BLaER1 treated with 17β-estradiol and CSF1 and Interleukin-3, amounts not matched to agents 10 nM and 100 nM (cell line): ENCODE results near the gene SYT10.
"Not testable (repeated sequence)": the region's sequence is repeated elsewhere in the genome, so short reads cannot be mapped to it uniquely, and the experiment has no call there.

Source experiments
- H3K27ac ChIP-seq, 11 experiments: shearing (Covaris generic); formaldehyde crosslinking; 2 replicates each; pipeline ENCODE4 v1.8.1; 2022
- H3K27me3 ChIP-seq, 11 experiments: shearing (Covaris generic); formaldehyde crosslinking; 2 replicates each; pipeline ENCODE4 v1.8.1; 2022
- H3K36me3 ChIP-seq, 11 experiments: shearing (Covaris generic); formaldehyde crosslinking; 2 replicates each; pipeline ENCODE4 v1.8.1; 2022
- H3K4me1 ChIP-seq, 10 experiments: shearing (Covaris generic); formaldehyde crosslinking; 2 replicates each; pipeline ENCODE4 v1.8.1; 2022
- H3K4me2 ChIP-seq, 11 experiments: shearing (Covaris generic); formaldehyde crosslinking; 2 replicates each; pipeline ENCODE4 v1.8.1; 2022
- H3K4me3 ChIP-seq, 10 experiments: shearing (Covaris generic); formaldehyde crosslinking; 2 replicates each; pipeline ENCODE4 v1.8.1; 2022
- H3K9ac ChIP-seq, 11 experiments: shearing (Covaris generic); formaldehyde crosslinking; 2 replicates each; pipeline ENCODE4 v1.8.1; 2022
- H3K9me3 ChIP-seq, 11 experiments: shearing (Covaris generic); formaldehyde crosslinking; replicated peaks in 1 of 11; 2 replicates each; pipeline ENCODE4 v1.8.1; 2022
- H4K20me1 ChIP-seq, 11 experiments: shearing (Covaris generic); formaldehyde crosslinking; 2 replicates each; pipeline ENCODE4 v1.8.1; 2022
- Cebpa-rat ChIP-seq, 11 experiments: shearing (Covaris generic); IDR thresholded peaks; 2 replicates each; pipeline ENCODE4 v1.8.1; 2022

Gene SYT10

DNA sequence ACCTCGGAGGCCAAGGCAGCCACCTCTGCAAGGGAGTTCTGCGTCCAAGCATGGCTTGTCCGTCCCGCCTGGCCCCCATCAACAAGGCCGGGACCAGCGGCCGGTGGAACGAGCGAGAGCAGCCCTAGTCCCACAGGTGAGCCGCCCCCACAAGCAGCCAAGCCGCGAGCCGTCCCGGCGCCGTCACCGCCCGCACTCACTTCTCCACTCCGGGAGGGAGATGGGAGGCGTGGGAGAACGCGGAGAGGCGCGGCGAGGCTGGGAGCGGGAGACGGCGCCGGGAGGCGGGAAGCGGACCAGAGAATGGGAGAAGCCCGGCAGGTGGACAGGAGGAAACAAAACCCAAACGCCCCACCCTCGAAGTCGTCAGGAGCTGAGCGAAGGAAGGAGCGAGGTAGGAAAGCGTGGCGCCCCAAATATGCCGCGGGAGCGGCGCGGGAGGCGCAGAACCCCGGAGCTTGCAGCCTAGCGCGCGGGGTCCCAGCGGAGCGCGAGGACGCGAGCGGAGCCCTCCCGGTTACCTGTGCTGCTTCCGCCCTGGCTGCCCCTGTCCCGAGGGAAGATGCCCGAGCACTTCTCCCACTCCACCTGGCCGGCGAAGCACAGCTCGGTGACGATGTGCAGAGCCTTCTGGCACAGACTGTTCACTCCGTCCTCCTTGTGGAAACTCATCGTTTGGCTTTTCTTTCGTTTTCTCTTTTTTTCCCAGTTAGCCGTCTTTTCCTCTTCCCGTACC, 600 bp downstream of the SYT10 start:
- H3K27ac ChIP-seq: no peak overlapping the region
- no peaks in the 10 kb centered on the region for H4K20me1 ChIP-seq
- H3K27me3 ChIP-seq: no peaks in the 10 kb centered on the region
- no peaks in the 10 kb centered on the region for H3K36me3 ChIP-seq
- no peak overlapping the region for H3K4me2 ChIP-seq
- no peak overlapping the region for H3K4me3 ChIP-seq
- H3K9me3 ChIP-seq: peaks cover 11 to 29% (median 27%) of the 10 kb centered on the region in 11 experiments
- TF ChIP-seq Cebpa-rat (IDR thresholded peaks at IDR 0.05): no peak
- no peak overlapping the region for H3K9ac ChIP-seq
- peaks cover 0 to 21% (median 0%) of the 10 kb centered on the region in 10 experiments; a peak in 5 of 20 replicates for H3K4me1 ChIP-seq

DNA sequence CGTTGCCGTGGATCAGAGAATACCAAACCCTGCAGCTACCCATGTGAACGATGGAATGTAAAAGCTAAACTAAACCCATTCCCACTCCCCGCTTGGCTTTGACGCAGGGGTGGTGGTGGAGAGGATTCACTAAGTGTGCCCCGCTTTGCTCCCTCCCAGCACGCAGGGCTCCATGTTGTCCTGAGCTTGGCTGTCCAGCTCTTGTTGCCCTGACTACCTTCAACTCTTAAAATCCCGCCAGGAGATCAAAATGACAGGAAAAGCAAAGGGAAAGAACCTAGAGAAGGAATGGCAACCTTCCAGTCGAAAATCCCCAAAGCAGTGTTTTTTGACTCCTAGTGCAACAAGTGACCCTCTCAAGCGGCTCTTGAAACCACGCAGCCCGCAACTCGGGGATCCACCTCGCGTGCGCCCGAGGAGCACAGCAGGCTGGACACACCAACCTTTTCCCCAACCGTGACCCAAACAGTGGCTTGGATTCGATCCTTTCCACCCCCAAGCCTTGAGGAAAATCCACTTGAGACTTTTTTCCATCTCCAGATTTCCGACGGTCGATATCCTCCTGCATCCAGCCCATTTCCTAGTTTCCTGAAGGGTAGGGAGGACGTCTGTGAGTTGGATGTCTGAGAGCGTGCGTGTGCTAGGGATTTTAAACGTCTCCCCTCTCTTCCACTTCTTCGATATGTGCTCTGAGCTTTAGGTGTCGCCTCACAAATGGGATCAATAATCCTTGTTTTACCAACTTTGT, 1.4 kb downstream of the SYT10 start:
- H3K9ac ChIP-seq: no peak overlapping the region
- H4K20me1 ChIP-seq: no peaks in the 10 kb centered on the region
- no peak overlapping the region for H3K4me2 ChIP-seq
- peaks cover 11 to 29% (median 27%) of the 10 kb centered on the region in 11 experiments for H3K9me3 ChIP-seq
- no peak overlapping the region for H3K27ac ChIP-seq
- no peak overlapping the region for H3K4me3 ChIP-seq
- H3K4me1 ChIP-seq: peaks cover 0 to 21% (median 0%) of the 10 kb centered on the region in 10 experiments; a peak in 5 of 20 replicates
- no peak for TF ChIP-seq Cebpa-rat (IDR thresholded peaks at IDR 0.05)
- H3K36me3 ChIP-seq: no peaks in the 10 kb centered on the region
- no peaks in the 10 kb centered on the region for H3K27me3 ChIP-seq

DNA sequence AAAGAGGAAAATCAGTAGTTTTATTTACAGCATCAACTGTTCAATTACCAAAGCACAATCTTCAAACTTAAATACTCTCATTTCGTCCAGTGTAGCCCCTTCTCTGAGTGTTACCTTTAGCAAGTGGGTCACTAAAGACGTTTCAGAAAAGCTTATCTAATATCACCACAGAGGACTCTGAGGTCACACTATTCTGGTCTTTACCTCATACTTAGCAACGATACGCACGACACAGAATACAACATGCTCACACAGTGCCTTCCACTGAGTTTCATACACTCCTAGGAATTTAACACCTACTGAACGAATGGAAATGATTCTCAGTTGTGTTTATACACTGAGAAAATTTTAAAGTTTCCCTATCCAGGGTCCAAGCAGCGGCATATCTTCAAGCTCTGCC, 2.0 kb downstream of the SYT10 start:
- H3K27ac ChIP-seq: no peak overlapping the region
- H3K4me3 ChIP-seq: no peak overlapping the region
- H3K36me3 ChIP-seq: no peaks in the 10 kb centered on the region
- H3K27me3 ChIP-seq: no peaks in the 10 kb centered on the region
- H3K4me1 ChIP-seq: peaks cover 0 to 15% (median 0%) of the 10 kb centered on the region in 10 experiments; a peak in 5 of 20 replicates
- H3K4me2 ChIP-seq: no peak overlapping the region
- H3K9me3 ChIP-seq: peaks cover 11 to 29% (median 27%) of the 10 kb centered on the region in 11 experiments
- no peak for TF ChIP-seq Cebpa-rat (IDR thresholded peaks at IDR 0.05)
- H3K9ac ChIP-seq: no peak overlapping the region
- H4K20me1 ChIP-seq: no peaks in the 10 kb centered on the region

DNA sequence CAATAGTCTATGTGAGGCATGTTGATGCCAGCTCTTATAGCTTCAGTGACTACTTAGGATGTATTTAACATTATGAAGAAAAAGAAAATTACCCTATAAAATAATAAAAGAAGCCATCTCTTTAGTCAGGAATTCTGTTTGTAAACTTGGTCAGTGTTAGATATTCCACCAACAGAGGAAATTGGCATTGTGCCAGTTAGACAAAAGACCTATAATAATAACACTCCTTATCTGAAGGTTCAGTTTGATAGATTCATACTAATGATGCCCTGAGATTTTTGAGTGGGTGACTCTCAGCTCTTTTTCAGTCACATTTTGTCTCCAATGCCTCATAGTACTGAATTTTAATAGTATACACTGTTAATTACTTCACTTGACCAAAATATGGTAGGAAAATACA, 6.6 kb downstream of the SYT10 start:
- H3K9ac ChIP-seq: no peak overlapping the region

DNA sequence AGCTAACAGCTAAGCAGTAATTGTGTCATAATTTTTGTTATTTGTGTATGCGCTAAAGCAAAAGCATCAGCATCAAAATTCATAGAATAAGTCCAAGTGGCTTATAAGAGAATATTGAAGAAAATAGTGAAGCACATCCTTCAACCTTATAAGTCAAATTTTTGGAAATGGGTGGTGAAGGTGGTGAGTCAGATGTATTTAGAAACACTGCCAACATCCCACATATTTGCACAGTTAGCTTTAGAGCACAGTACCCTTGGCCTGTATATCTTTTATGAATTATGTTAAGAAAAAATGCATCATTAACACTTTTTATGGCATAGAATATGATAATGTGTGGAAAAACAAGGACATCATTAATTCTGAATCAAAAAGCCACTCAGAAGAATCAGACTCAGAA, 8.0 kb downstream of the SYT10 start:
- peaks cover 0 to 8% (median 0%) of the 10 kb centered on the region in 10 experiments; a peak in 2 of 20 replicates for H3K4me1 ChIP-seq
- no peaks in the 10 kb centered on the region for H3K9me3 ChIP-seq

More for the DNA sequence above, 6.6 kb downstream of the SYT10 start:
- TF ChIP-seq Cebpa-rat (IDR thresholded peaks at IDR 0.05): no peak
- Histone ChIP-seq H3K27ac (no peak overlapping the region), H3K4me2 (no peak overlapping the region), H3K36me3 (no peaks in the 10 kb centered on the region), H3K9me3 (peaks cover 0 to 3% (median 2%) of the 10 kb centered on the region in 11 experiments; a peak in 9 of 22 replicates), H3K4me1 (peaks cover 0 to 8% (median 0%) of the 10 kb centered on the region in 10 experiments; a peak in 2 of 20 replicates), H3K27me3 (no peaks in the 10 kb centered on the region), H3K4me3 (no peak overlapping the region), H4K20me1 (no peaks in the 10 kb centered on the region)

DNA sequence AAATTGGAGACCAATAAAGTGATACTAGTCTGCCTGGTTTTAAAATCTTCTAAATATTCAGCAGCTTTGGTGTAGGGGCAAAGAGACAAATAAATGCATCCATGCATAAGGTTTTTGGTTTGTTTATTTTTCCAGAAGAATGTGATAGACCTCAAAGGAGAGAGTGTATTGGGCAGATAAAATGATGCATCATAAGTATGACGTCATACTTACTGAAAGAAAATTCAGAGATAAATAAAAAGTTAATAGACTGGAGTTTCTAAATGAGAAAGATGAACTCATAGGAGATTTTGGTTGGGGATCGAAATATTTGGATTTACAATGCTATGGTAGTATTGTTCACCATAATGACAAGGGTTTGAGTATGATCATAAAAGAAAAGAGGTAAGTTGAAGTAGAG, 10.2 kb downstream of the SYT10 start:
- peaks cover 0 to 8% (median 0%) of the 10 kb centered on the region in 10 experiments; a peak in 2 of 20 replicates for H3K4me1 ChIP-seq
- H3K4me3 ChIP-seq: no peak overlapping the region
- H3K27ac ChIP-seq: no peak overlapping the region
- H3K36me3 ChIP-seq: no peaks in the 10 kb centered on the region
- H4K20me1 ChIP-seq: no peaks in the 10 kb centered on the region
- H3K27me3 ChIP-seq: no peaks in the 10 kb centered on the region
- no peak for TF ChIP-seq Cebpa-rat (IDR thresholded peaks at IDR 0.05)
- H3K9ac ChIP-seq: no peak overlapping the region
- no peaks in the 10 kb centered on the region for H3K9me3 ChIP-seq
- H3K4me2 ChIP-seq: no peak overlapping the region

More for the DNA sequence above, 8.0 kb downstream of the SYT10 start:
- Histone ChIP-seq H3K27me3 (no peaks in the 10 kb centered on the region), H4K20me1 (no peaks in the 10 kb centered on the region), H3K27ac (no peak overlapping the region), H3K4me2 (no peak overlapping the region), H3K4me3 (no peak overlapping the region), H3K9ac (no peak overlapping the region), H3K36me3 (no peaks in the 10 kb centered on the region)
- no peak for TF ChIP-seq Cebpa-rat (IDR thresholded peaks at IDR 0.05)

DNA sequence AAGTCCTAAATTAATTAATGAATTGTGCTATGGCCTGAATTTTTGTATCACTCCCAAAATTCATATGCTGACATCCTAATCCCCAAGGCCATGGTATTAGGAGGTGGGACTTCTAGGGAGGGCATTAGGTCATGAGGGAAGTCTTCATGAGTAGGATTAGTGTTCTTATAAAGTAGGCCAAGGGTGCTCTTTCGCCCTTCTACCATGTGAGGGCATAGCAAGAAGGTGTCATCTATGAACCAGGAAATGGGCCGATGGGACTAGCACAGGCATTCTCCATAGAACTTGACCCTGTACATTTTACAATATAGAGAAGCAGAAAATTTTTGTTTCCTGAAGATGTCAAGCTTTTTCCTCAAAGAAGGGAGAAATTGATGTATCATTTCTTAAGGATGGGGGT, 12.5 kb downstream of the SYT10 start:
- H3K36me3 ChIP-seq: no peaks in the 10 kb centered on the region
- TF ChIP-seq Cebpa-rat (IDR thresholded peaks at IDR 0.05): no peak
- H4K20me1 ChIP-seq: no peaks in the 10 kb centered on the region
- H3K27ac ChIP-seq: no peak overlapping the region
- H3K9ac ChIP-seq: no peak overlapping the region
- no peaks in the 10 kb centered on the region for H3K9me3 ChIP-seq
- H3K4me2 ChIP-seq: no peak overlapping the region
- H3K4me1 ChIP-seq: peaks cover 0 to 8% (median 0%) of the 10 kb centered on the region in 10 experiments; a peak in 2 of 20 replicates
- H3K27me3 ChIP-seq: no peaks in the 10 kb centered on the region
- no peak overlapping the region for H3K4me3 ChIP-seq

DNA sequence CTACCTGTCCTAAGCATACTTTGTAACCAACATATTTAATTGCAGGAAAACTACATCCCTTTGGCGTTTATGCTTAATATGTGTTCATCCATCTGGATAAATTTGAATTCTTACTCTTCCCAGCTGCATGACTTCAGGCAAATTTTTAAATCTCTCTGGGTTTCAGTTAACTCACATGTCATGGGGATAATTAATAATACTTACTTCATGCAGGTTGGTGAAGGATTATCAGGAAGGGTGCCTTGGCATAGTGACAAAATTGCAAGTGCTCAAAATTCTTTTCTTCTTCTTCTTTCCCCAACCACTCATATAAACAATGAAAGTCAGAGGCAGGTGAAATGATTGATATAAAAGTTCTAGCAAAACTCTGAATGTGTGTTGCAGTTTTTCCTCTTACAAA, 15.9 kb downstream of the SYT10 start:
- Histone ChIP-seq H4K20me1 (no peaks in the 10 kb centered on the region), H3K9me3 (no peaks in the 10 kb centered on the region), H3K27me3 (no peaks in the 10 kb centered on the region), H3K4me1 (no peaks in the 10 kb centered on the region), H3K9ac (no peak overlapping the region), H3K4me2 (no peak overlapping the region), H3K36me3 (no peaks in the 10 kb centered on the region), H3K27ac (no peak overlapping the region), H3K4me3 (no peak overlapping the region)
- TF ChIP-seq Cebpa-rat (IDR thresholded peaks at IDR 0.05): no peak

DNA sequence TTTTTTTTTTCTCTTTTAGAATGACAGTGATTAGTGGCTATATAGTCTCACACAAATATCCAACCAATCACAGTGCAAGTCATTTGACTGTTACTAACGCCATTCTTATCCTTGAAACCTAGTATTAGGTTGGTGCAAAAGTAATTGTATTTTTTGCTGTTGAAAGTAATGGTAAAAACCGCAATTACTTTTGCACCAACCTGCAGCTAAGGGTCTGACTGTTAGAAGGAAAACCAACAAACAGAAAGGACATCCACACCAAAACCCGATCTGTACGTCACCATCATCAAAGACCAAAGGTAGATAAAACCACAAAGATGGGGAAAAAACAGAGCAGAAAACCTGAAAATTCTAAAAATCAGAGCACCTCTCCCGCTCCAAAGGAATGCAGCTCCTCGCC, 27.2 kb downstream of the SYT10 start:
- H3K4me3 ChIP-seq, H3K4me1 ChIP-seq, H3K27me3 ChIP-seq, H3K36me3 ChIP-seq, H3K4me2 ChIP-seq, H3K9me3 ChIP-seq, H3K27ac ChIP-seq, H4K20me1 ChIP-seq, H3K9ac ChIP-seq: not testable (repeated sequence)
